Chondrocyte (in vitro differentiated cells): Measurements from ENCODE around the gene RGS6. TPM values are rescaled to one million over a fixed set of nuclear protein-coding genes. Genes with fewer than 3 reads are reported as not detected.

Experiments used
- DNase-seq: peaks from one replicate; pipeline ENCODE4 v3.0.0; 2021; ENCODE audit warnings: mixed read lengths, low spot score
- H3K27ac Mint-ChIP-seq: one replicate; pipeline ENCODE4 v1.8.0; 2021; ENCODE audit warnings: mild to moderate bottlenecking, moderate library complexity, mixed read lengths; ENCODE audit not compliant: unreplicated experiment
- H3K27me3 Mint-ChIP-seq: 2 replicates; pipeline ENCODE4 v1.8.0; 2021; ENCODE audit warnings: low read depth, mixed read lengths
- H3K36me3 Mint-ChIP-seq: 2 replicates; pipeline ENCODE4 v1.8.0; 2021; ENCODE audit warnings: low read depth, mixed read lengths
- H3K4me1 Mint-ChIP-seq: 2 replicates; pipeline ENCODE4 v1.8.0; 2021; ENCODE audit warnings: low read depth, mild to moderate bottlenecking, mixed read lengths
- H3K4me3 Mint-ChIP-seq: one replicate; pipeline ENCODE4 v1.8.0; 2021; ENCODE audit warnings: mild to moderate bottlenecking, moderate library complexity, mixed read lengths; ENCODE audit not compliant: unreplicated experiment
- H3K9me3 Mint-ChIP-seq: 2 replicates; pipeline ENCODE4 v1.8.0; 2021; ENCODE audit warnings: low read depth, mixed read lengths
- total RNA-seq: library from RNA; stranded (reverse); gene quantifications from 3 replicates; pipeline ENCODE4 v1.2.1, GENCODE V29; 2021
- TF ChIP-seq, protein P1 (sequence below): fragments of 200-600 bp; sonication (generic); IDR thresholded peaks from 2 replicates; pipeline ENCODE4 v1.5.0; 2021; ENCODE audit warnings: antibody characterized with exemption, mild to moderate bottlenecking, moderate library complexity

RGS6 gene
- total RNA-seq, 1 donor from 2014 or later: 0.12 TPM

DNA sequence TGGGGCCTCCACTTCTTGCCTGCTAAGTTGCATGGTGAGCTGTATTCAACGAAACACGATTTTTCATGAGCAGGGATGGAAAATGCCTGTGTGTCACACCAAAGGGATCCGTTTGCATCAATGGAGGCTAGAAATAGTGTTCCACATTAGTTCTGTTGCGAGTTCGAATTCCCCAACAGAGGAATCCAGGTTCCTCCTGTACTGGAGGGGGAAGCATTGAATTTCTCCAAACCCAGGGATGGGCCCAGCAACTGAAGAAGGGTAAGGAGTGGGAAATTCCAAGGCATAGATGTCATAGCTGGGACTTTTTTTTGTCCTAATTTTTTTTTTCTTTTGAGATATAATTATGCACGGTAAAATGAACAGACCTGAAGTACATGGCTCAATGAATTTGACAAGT lies 625.4 kb downstream of the RGS6 start:
- Mint-ChIP-seq H3K27me3 (no peaks in the 10 kb centered on the region), H3K4me3 (no peak overlapping the region), H3K27ac (no peak overlapping the region), H3K36me3 (no peaks in the 10 kb centered on the region), H3K4me1 (peaks cover 12% of the 10 kb centered on the region), H3K9me3 (no peaks in the 10 kb centered on the region)
- TF ChIP-seq, protein P1, sequence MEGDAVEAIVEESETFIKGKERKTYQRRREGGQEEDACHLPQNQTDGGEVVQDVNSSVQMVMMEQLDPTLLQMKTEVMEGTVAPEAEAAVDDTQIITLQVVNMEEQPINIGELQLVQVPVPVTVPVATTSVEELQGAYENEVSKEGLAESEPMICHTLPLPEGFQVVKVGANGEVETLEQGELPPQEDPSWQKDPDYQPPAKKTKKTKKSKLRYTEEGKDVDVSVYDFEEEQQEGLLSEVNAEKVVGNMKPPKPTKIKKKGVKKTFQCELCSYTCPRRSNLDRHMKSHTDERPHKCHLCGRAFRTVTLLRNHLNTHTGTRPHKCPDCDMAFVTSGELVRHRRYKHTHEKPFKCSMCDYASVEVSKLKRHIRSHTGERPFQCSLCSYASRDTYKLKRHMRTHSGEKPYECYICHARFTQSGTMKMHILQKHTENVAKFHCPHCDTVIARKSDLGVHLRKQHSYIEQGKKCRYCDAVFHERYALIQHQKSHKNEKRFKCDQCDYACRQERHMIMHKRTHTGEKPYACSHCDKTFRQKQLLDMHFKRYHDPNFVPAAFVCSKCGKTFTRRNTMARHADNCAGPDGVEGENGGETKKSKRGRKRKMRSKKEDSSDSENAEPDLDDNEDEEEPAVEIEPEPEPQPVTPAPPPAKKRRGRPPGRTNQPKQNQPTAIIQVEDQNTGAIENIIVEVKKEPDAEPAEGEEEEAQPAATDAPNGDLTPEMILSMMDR: no peak
- no peak for DNase-seq

DNA sequence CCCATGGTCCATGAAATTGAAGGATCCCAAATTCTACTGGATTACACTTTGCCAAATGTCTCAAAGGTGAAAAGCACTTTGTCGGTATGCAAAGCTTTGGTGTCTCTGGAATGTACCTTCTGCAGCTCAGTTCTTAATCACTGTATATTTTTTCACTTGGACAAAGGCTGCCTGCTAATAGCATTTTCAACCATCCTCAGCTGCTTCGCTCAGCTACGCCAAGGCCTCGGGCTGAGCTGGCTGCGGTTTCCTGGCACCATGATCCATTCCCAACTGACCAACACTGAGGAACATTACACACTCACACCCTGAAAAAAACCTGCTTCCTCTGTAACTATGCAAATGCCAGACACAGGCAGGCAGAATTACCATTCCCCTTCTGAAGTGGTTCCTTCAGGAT lies 626.5 kb downstream of the RGS6 start:
- no peak for DNase-seq
- no peaks in the 10 kb centered on the region for H3K36me3 Mint-ChIP-seq
- TF ChIP-seq, protein P1: no peak
- H3K27ac Mint-ChIP-seq: no peak overlapping the region
- H3K4me1 Mint-ChIP-seq: peaks cover 12% of the 10 kb centered on the region
- H3K4me3 Mint-ChIP-seq: no peak overlapping the region
- H3K27me3 Mint-ChIP-seq: no peaks in the 10 kb centered on the region
- no peaks in the 10 kb centered on the region for H3K9me3 Mint-ChIP-seq

DNA sequence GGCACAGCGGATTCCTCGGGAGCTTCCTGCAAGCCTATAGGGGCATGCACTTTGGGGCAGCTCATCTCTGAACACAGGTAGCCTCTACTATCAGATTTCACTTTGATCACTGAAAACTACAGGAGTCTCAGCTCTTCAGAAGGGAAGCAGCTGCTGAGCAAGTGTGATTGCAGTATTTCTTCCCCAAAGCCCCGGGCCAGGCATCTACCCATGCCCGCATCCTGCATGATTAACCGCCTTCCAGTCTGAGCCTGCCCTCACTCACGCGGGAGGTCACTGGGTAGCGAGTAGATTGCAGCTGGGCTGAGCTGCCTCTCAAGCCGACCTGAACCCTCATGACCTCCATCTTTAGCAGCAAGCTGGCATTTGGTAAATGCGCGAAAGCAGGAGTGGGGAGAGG lies 627.0 kb downstream of the RGS6 start:
- Mint-ChIP-seq H3K9me3 (no peaks in the 10 kb centered on the region), H3K36me3 (no peaks in the 10 kb centered on the region), H3K4me3 (no peak overlapping the region), H3K27ac (peak overlapping the region; percentile 15), H3K4me1 (peaks cover 12% of the 10 kb centered on the region), H3K27me3 (no peaks in the 10 kb centered on the region)
- no peak for DNase-seq
- TF ChIP-seq, protein P1: no peak

DNA sequence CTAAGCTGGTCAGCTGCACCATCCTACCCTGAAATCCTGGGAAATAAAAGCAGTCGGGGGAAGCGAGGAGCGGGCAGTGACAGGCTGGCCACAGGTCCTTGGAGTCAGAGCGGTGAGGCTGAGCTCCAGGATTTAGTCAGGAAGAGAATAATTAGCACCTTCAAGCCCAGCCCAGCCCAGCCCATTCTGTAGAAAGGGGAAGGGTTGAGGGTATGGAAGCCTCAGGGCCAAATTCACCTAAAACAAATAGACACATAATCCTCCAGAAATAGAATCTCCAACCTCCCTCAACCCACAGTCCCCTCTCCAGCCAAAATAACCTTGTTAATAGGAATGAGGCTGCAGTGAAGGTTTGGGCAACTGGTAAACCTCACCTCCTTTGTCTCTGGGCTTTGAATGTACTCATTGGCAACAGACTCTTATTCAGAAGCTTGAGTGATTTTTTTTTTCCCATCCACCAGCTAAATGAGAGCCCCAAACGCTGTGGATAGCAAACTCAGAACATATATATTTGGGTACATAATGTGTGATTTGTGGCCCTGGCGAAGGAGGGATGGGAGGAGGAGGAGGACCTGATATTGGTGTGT lies 627.5 kb downstream of the RGS6 start:
- Mint-ChIP-seq H3K36me3 (no peaks in the 10 kb centered on the region), H3K27me3 (no peaks in the 10 kb centered on the region), H3K4me3 (no peak overlapping the region), H3K27ac (no peak overlapping the region), H3K9me3 (no peaks in the 10 kb centered on the region), H3K4me1 (peaks cover 9% of the 10 kb centered on the region)
- TF ChIP-seq, protein P1: no peak
- DNase-seq: no peak

DNA sequence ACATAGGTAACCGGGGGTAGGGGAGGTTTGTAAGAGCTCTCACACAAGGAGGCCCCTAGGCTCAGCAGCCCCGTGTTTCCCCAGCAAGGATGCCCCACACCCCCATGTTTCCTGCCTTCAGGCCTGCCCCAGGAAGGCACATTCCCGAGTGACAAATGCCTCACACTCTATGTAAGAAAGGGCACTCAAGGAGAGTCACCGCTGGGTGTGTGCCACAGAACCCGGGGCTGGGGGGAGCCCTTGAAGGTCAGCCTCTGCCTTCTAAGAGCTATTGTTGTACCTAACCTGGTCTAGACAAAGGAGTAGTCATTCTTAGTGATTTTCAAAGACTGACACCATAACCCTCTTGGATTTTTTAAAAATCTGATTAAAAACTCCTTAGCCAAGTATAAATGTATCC lies 628.1 kb downstream of the RGS6 start:
- no peaks in the 10 kb centered on the region for H3K9me3 Mint-ChIP-seq
- H3K36me3 Mint-ChIP-seq: no peaks in the 10 kb centered on the region
- TF ChIP-seq, protein P1: no peak
- DNase-seq: no peak
- peaks cover 9% of the 10 kb centered on the region for H3K4me1 Mint-ChIP-seq
- H3K27me3 Mint-ChIP-seq: no peaks in the 10 kb centered on the region
- H3K4me3 Mint-ChIP-seq: no peak overlapping the region
- H3K27ac Mint-ChIP-seq: no peak overlapping the region
